ENCODE measurements around the gene SULT1C4.

- TF ChIP-seq RAD21 (conservative IDR thresholded peaks at IDR 0.05) (no peak), POLR2AphosphoS5 (IDR thresholded peaks at IDR 0.05) (no peak), CTCF (IDR thresholded peaks at IDR 0.05; ENCODE audit: poor library complexity, severe bottlenecking) (no peak), EP300 (conservative IDR thresholded peaks at IDR 0.05; ENCODE audit: poor library complexity, severe bottlenecking) (no peak), MXI1 (conservative IDR thresholded peaks at IDR 0.05; ENCODE audit: poor library complexity, severe bottlenecking) (no peak), SMC3 (conservative IDR thresholded peaks at IDR 0.05; ENCODE audit: poor library complexity) (no peak), REST (IDR thresholded peaks at IDR 0.05; ENCODE audit: borderline replicate concordance) (no peak), EZH2 (IDR thresholded peaks at IDR 0.05; ENCODE audit: borderline replicate concordance, insufficient read depth, low read length, poor library complexity, severe bottlenecking) (no peak), TAF1 (IDR thresholded peaks at IDR 0.05; ENCODE audit: low read depth) (no peak)
These were observed 10.3 kb downstream of the SULT1C4 start for GRCh38 chr2:108388045-108388444.

Data from neural cell (in vitro differentiated cells).